NCI-H345 treated with DMSO at 0.1 percent for 48 hours (cell line): Measurements from ENCODE around the gene TERB1.

Experiments
- DNase-seq: peaks from one replicate; lab custom pipeline; 2025; ENCODE audit not compliant: unreplicated experiment; lab: John Stamatoyannopoulos, UW

Gene TERB1

GRCh38 chr16:66801320-66802105 is at the start of gene TERB1:
Gene TERB1 (minus strand): TSS chr16:66801584. CDS start chr16:66796798, 4,786 bp downstream.
- DNase-seq, result no peak

GRCh38 chr16:66850115-66850815 is 48.9 kb upstream of the TERB1 start:
- DNase-seq, result no peak

GRCh38 chr16:66849549-66849948 is 48.2 kb upstream of the TERB1 start:
- no peak for DNase-seq

GRCh38 chr16:66849021-66849420 is 47.6 kb upstream of the TERB1 start:
- no peak for DNase-seq

- DNase-seq, result no peak
Measured at GRCh38 chr16:66848172-66848571, 46.8 kb upstream of the TERB1 start.

GRCh38 chr16:66847533-66848067 is 46.2 kb upstream of the TERB1 start:
- DNase-seq, result no peak

- no peak for DNase-seq
Measured at GRCh38 chr16:66846831-66847230, 45.4 kb upstream of the TERB1 start.

GRCh38 chr16:66846266-66846665 is 44.9 kb upstream of the TERB1 start:
- DNase-seq, result no peak

- peak; percentile 22 for DNase-seq
Measured at GRCh38 chr16:66845791-66846221, 44.4 kb upstream of the TERB1 start.

- no peak for DNase-seq
Measured at GRCh38 chr16:66845080-66845410, 43.7 kb upstream of the TERB1 start.

- DNase-seq, result no peak
Measured at GRCh38 chr16:66844342-66845079, 43.1 kb upstream of the TERB1 start, which contains the start of gene CA7. Gene CA7 (plus strand): TSS chr16:66844414. CDS start chr16:66844488, 74 bp downstream.

GRCh38 chr16:66844009-66844341 is 42.6 kb upstream of the TERB1 start:
- no peak for DNase-seq

- DNase-seq, result no peak
Measured at GRCh38 chr16:66843191-66843590, 41.8 kb upstream of the TERB1 start.

GRCh38 chr16:66842765-66843164 is 41.4 kb upstream of the TERB1 start:
- no peak for DNase-seq

- DNase-seq, result no peak
Measured at GRCh38 chr16:66841366-66841765, 40.0 kb upstream of the TERB1 start.

- DNase-seq, result no peak
Measured at GRCh38 chr16:66840883-66841282, 39.5 kb upstream of the TERB1 start.

GRCh38 chr16:66834746-66835145 is 33.4 kb upstream of the TERB1 start:
- DNase-seq, result no peak

GRCh38 chr16:66832661-66833305 is 31.4 kb upstream of the TERB1 start:
- no peak for DNase-seq

- DNase-seq, result no peak
Measured at GRCh38 chr16:66832190-66832589, 30.8 kb upstream of the TERB1 start.

- DNase-seq, result peak; percentile 77
Measured at GRCh38 chr16:66830422-66831404, 29.3 kb upstream of the TERB1 start, which contains the start of gene NAE1. Gene NAE1 (minus strand): TSS chr16:66830976. CDS start chr16:66830899, 77 bp downstream.
